ENCODE results near the gene NSUN3. TPM values are rescaled to one million over a fixed set of nuclear protein-coding genes. Genes with fewer than 3 reads are reported as not detected.

NSUN3 gene
- total and polyA plus RNA-seq, 2 donors (not counting 3 experiments of a cell fraction or from before 2014, with no cell fraction given), result 3.4 to 10.7 TPM

DNA sequence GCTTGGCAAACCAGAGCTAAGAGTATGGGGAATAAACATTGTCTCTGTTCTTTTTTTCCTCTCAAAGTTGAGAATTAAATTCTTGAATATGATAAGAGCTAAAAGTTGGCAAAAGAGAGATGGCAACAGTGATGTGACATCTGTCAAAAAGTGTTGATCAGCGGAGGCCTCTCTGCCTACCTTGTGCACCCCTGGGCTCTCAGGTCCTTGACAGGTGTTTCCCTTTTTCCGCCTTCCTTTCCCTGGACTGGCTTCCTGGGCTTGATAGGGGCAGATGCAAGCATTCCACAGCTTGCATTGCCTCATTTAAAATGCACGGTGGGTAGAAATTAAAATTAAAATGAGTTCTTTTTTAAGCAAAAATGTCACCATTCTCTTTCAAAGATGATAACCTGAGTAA, 84.2 kb downstream of the NSUN3 start:
- POLR2A ChIA-PET, result no interaction called here
- no TSS peak for BruUV-seq (replicated peaks)

More for the DNA sequence above, 84.2 kb downstream of the NSUN3 start:
- TF ChIP-seq MYC (IDR thresholded peaks at IDR 0.05; ENCODE audit: low read depth, low read length), result no peak
- no peak for TF ChIP-seq POLR2A (IDR thresholded peaks at IDR 0.05; ENCODE audit: low read depth, low read length)
- no peak for TF ChIP-seq EZH2 (IDR thresholded peaks at IDR 0.05; ENCODE audit: borderline replicate concordance, low read depth, low read length, severe bottlenecking)
- no peak for TF ChIP-seq JUN (IDR thresholded peaks at IDR 0.05; ENCODE audit: borderline replicate concordance, insufficient read depth, insufficient read length, low read depth)
- TF ChIP-seq, protein P1, sequence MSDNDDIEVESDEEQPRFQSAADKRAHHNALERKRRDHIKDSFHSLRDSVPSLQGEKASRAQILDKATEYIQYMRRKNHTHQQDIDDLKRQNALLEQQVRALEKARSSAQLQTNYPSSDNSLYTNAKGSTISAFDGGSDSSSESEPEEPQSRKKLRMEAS (IDR thresholded peaks at IDR 0.05; ENCODE audit: insufficient read depth, insufficient read length), result no peak
- TF ChIP-seq GATA2 (IDR thresholded peaks at IDR 0.05; ENCODE audit: insufficient read depth, insufficient read length, low read depth, low read length), result no peak
- TF ChIP-seq FOS (IDR thresholded peaks at IDR 0.05; ENCODE audit: borderline replicate concordance, insufficient read depth, low read length), result no peak
- TF ChIP-seq, protein P2, sequence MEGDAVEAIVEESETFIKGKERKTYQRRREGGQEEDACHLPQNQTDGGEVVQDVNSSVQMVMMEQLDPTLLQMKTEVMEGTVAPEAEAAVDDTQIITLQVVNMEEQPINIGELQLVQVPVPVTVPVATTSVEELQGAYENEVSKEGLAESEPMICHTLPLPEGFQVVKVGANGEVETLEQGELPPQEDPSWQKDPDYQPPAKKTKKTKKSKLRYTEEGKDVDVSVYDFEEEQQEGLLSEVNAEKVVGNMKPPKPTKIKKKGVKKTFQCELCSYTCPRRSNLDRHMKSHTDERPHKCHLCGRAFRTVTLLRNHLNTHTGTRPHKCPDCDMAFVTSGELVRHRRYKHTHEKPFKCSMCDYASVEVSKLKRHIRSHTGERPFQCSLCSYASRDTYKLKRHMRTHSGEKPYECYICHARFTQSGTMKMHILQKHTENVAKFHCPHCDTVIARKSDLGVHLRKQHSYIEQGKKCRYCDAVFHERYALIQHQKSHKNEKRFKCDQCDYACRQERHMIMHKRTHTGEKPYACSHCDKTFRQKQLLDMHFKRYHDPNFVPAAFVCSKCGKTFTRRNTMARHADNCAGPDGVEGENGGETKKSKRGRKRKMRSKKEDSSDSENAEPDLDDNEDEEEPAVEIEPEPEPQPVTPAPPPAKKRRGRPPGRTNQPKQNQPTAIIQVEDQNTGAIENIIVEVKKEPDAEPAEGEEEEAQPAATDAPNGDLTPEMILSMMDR (IDR thresholded peaks at IDR 0.05; ENCODE audit: extremely low read depth in 1 of 2, insufficient read depth in 1 of 2, low read depth in 1 of 2, low read length in 2 of 2), result no peak
- no peak for TF ChIP-seq POLR2AphosphoS5 (IDR thresholded peaks at IDR 0.05; ENCODE audit: insufficient read depth, low read depth, low read length)
- no peak overlapping the region for H3K4me3 ChIP-seq (replicated peaks in 1 of 3; ENCODE audit: insufficient read depth in 1 of 3, low read depth in 1 of 3, low read length in 3 of 3)
- no peak overlapping the region for H3K4me2 ChIP-seq (ENCODE audit: insufficient read depth, low read length)
- no peak overlapping the region for H3K27ac ChIP-seq (ENCODE audit: insufficient read depth, low read depth, low read length)
- no peaks in the 10 kb centered on the region for H4K20me1 ChIP-seq (replicated peaks; ENCODE audit: control insufficient read depth, extremely low read depth, insufficient read depth, low read length)
- no peak for FAIRE-seq
- no peak overlapping the region for H3K9ac ChIP-seq (replicated peaks; ENCODE audit: extremely low read depth, insufficient read depth, low read length)
- no peaks in the 10 kb centered on the region for H3K79me2 ChIP-seq (ENCODE audit: control insufficient read depth, insufficient read depth, low read length)
- dilution Hi-C loops (cut with MboI; ENCODE audit: extremely low pct_ligation_motif_present, low sequenced_read_pairs) (no loop called here), intact Hi-C loops (cut with micrococcal nuclease) (no loop called here)
- no peaks in the 10 kb centered on the region for H3K4me1 ChIP-seq (ENCODE audit: control insufficient read depth, extremely low read depth, insufficient read depth, low read length)
- H2AFZ ChIP-seq (ENCODE audit: low read depth, low read length), result no peak overlapping the region
- no peaks in the 10 kb centered on the region for H3K36me3 ChIP-seq (ENCODE audit: control insufficient read depth in 2 of 2, extremely low read depth in 1 of 2, insufficient read depth in 2 of 2, low read length in 2 of 2)
- CTCF ChIA-PET, result no interaction called here
- no peaks in the 10 kb centered on the region for H3K27me3 ChIP-seq (ENCODE audit: control insufficient read depth in 2 of 2, insufficient read depth in 2 of 2, low read length in 2 of 2)
- no peaks in the 10 kb centered on the region for H3K9me3 ChIP-seq (replicated peaks; ENCODE audit: control insufficient read depth, insufficient read depth, low read length)
- no peaks in the 10 kb centered on the region for H3K9me1 ChIP-seq (replicated peaks; ENCODE audit: control insufficient read depth, extremely low read depth, insufficient read depth, low read length)
- DNase-seq (ENCODE audit: low read depth, low spot score), result no peak

Data from endothelial cell of umbilical vein (primary cell).